ENCODE data around the gene THSD4. TPM values are rescaled to one million over a fixed set of nuclear protein-coding genes. Genes with fewer than 3 reads are reported as not detected.
"Not testable (repeated sequence)": the region's sequence is repeated elsewhere in the genome, so short reads cannot be mapped to it uniquely, and the experiment has no call there.

Gene THSD4
- total RNA-seq, 1 donor from 2014 or later = 151 TPM

DNA sequence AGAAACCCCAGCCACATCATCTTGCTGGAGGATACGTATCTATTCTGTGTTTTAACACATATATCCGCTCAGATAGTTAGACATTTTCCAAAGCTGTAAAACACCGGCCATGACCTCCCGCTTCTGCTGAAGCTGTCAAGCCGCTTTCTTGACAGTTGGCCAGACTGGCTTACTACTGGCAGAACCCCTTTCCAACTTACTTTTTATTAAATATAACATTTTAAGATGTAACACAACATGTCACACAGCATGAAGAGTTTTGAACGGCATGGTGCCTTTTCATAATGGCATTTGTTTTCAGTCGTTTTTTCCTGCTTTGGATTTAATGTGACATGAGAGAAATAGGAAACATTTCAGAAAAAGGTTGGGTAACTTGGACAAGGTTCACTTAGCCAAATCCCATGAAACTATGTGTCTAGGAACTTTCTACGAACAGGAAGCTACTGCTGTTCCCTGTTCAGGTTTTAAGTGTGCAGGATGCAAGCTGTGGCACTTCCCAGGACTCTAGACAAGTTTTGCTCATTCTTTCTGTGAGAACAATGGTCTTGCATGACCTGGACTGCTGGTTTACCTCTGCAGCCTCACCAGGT is 281.4 kb downstream of the THSD4 start:
- Histone ChIP-seq H3K27me3 (no peaks in the 10 kb centered on the region), H3K4me1 (peaks cover 5 to 7% of the 10 kb centered on the region in 2 donors), H3K9me3 (no peaks in the 10 kb centered on the region), H3K36me3 (no peaks in the 10 kb centered on the region), H3K27ac (peak overlapping the region; percentile 50 to 51), H3K4me3 (peak overlapping the region in 1 of 2 donors; percentile 33)
- no peak for DNase-seq (ENCODE audit: low spot score in 2 of 2)
- intact Hi-C loops (cut with DNase I) = no loop called here
- TF ChIP-seq, protein P1, sequence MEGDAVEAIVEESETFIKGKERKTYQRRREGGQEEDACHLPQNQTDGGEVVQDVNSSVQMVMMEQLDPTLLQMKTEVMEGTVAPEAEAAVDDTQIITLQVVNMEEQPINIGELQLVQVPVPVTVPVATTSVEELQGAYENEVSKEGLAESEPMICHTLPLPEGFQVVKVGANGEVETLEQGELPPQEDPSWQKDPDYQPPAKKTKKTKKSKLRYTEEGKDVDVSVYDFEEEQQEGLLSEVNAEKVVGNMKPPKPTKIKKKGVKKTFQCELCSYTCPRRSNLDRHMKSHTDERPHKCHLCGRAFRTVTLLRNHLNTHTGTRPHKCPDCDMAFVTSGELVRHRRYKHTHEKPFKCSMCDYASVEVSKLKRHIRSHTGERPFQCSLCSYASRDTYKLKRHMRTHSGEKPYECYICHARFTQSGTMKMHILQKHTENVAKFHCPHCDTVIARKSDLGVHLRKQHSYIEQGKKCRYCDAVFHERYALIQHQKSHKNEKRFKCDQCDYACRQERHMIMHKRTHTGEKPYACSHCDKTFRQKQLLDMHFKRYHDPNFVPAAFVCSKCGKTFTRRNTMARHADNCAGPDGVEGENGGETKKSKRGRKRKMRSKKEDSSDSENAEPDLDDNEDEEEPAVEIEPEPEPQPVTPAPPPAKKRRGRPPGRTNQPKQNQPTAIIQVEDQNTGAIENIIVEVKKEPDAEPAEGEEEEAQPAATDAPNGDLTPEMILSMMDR (IDR thresholded peaks at IDR 0.05) = no peak

GRCh38 chr15:71397377-71397776 is 282.1 kb downstream of the THSD4 start:
- no peaks in the 10 kb centered on the region for H3K36me3 ChIP-seq
- TF ChIP-seq, protein P1 (IDR thresholded peaks at IDR 0.05) = no peak
- DNase-seq (ENCODE audit: low spot score in 2 of 2) = no peak
- H3K4me3 ChIP-seq = no peak overlapping the region
- H3K4me1 ChIP-seq = peaks cover 5 to 7% of the 10 kb centered on the region in 2 donors
- H3K9me3 ChIP-seq = no peaks in the 10 kb centered on the region
- H3K27me3 ChIP-seq = no peaks in the 10 kb centered on the region
- H3K27ac ChIP-seq = no peak overlapping the region
- intact Hi-C loops (cut with DNase I) = no loop called here

- Histone ChIP-seq H3K27me3 (no peaks in the 10 kb centered on the region), H3K4me3 (peak overlapping the region in 1 of 2 donors; percentile 33), H3K9me3 (no peaks in the 10 kb centered on the region), H3K4me1 (peaks cover 5% of the 10 kb centered on the region in 2 donors), H3K36me3 (no peaks in the 10 kb centered on the region), H3K27ac (peak overlapping the region; percentile 69 to 81)
- intact Hi-C loops (cut with DNase I) = no loop called here
- TF ChIP-seq, protein P1 (IDR thresholded peaks at IDR 0.05) = no peak
- no peak for DNase-seq (ENCODE audit: low spot score in 2 of 2)
Measured at GRCh38 chr15:71400294-71400693, 285.0 kb downstream of the THSD4 start.

GRCh38 chr15:71401728-71402127 is 286.5 kb downstream of the THSD4 start:
- DNase-seq (ENCODE audit: low spot score in 2 of 2); H3K27ac ChIP-seq; H3K4me1 ChIP-seq; H3K27me3 ChIP-seq; H3K36me3 ChIP-seq; H3K4me3 ChIP-seq; intact Hi-C loops (cut with DNase I); H3K9me3 ChIP-seq: not testable (repeated sequence)

- Histone ChIP-seq H3K4me3 (no peak overlapping the region), H3K27ac (peak overlapping the region; percentile 56 to 58), H3K27me3 (no peaks in the 10 kb centered on the region), H3K36me3 (no peaks in the 10 kb centered on the region), H3K4me1 (peaks cover 0 to 56% of the 10 kb centered on the region in 2 donors), H3K9me3 (no peaks in the 10 kb centered on the region)
- TF ChIP-seq, protein P1 (IDR thresholded peaks at IDR 0.05) = no peak
- intact Hi-C loops (cut with DNase I) = no loop called here
- no peak for DNase-seq (ENCODE audit: low spot score in 2 of 2)
Measured at GRCh38 chr15:71409541-71409940, 294.3 kb downstream of the THSD4 start.

DNA sequence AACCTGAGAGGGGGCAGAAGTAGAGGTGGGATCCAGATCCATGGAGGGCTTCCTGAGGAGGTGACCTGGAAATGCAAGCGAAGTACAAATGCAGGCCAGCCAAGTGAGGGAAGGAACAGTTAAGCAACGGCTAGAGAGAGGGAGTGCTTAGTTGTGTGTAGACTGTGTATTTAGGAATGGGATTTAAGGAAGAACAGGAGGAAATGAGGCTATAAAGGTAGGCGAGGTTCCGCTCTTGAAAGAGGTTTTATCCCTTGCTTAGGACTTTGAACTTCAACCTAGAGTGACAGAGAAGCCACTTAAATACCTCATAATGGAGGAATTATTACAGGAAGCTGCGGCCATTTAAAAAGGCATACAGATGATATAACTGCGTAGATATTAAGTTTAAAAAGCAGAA is 295.1 kb downstream of the THSD4 start:
- H3K4me1 ChIP-seq = peaks cover 4 to 61% of the 10 kb centered on the region in 2 donors
- intact Hi-C loops (cut with DNase I) = no loop called here
- TF ChIP-seq, protein P1 (IDR thresholded peaks at IDR 0.05) = no peak

More for the DNA sequence above, 295.1 kb downstream of the THSD4 start:
- Histone ChIP-seq H3K4me3 (no peak overlapping the region), H3K27me3 (no peaks in the 10 kb centered on the region), H3K36me3 (no peaks in the 10 kb centered on the region), H3K9me3 (no peaks in the 10 kb centered on the region), H3K27ac (peak overlapping the region; percentile 56 to 58)
- DNase-seq (ENCODE audit: low spot score in 2 of 2) = no peak

Measured in ascending aorta (tissue), 2 donors.